Lower leg skin (tissue), 4 donors: ENCODE measurements around the gene DIS3L. TPM values are rescaled to one million over a fixed set of nuclear protein-coding genes. Genes with fewer than 3 reads are reported as not detected.

Experiments used
- DNase-seq, 2 donors: peaks; one replicate each; pipeline ENCODE4 v3.0.0-alpha.2; 2019; ENCODE audit warnings: low spot score in 2 of 2
- H3K4me3 ChIP-seq: fragments of 200-600 bp; sonication (generic); 2 replicates; pipeline ENCODE4 v1.5.1; 2017; ENCODE audit warnings: mild to moderate bottlenecking, low read depth; ENCODE audit not compliant: poor library complexity, severe bottlenecking
- CTCF ChIP-seq, 3 donors: fragments of 450-650 bp; IDR thresholded peaks; one replicate each; pipeline ENCODE4 v1.5.1; 2016; ENCODE audit warnings: antibody characterized with exemption in 3 of 3, mild to moderate bottlenecking in 3 of 3, moderate library complexity in 2 of 3
- POLR2A ChIP-seq, 2 donors: fragments of 450-650 bp; IDR thresholded peaks; one replicate each; pipeline ENCODE4 v1.6.1; 2016 to 2017; ENCODE audit warnings: antibody characterized with exemption in 2 of 2, mild to moderate bottlenecking in 1 of 2, moderate library complexity in 1 of 2
- WGBS, 2 donors: methylation state at CpG; one replicate each; pipeline ENCODE4 v1.1.5; 2018; 5-methylcytosine and 5-hydroxymethylcytosine counted together
- intact Hi-C: fragments of 100-400 bp; cut with DNase I; formaldehyde crosslinking; loops from one replicate; pipeline ENCODE4 v1.15.0; 2023; ENCODE audit warnings: low total_unique reads
- total RNA-seq, 4 donors: library from RNA; depleted of rRNA; stranded (reverse); fragments of >200 nt; gene quantifications; one replicate each; pipeline ENCODE4 v1.1.0, GENCODE V29; 2016

DIS3L gene
- total RNA-seq, 4 donors from 2014 or later = 12.9 to 19.7 (median 17.1) TPM

- TF ChIP-seq CTCF (IDR thresholded peaks at IDR 0.05) (no peak), POLR2A (IDR thresholded peaks at IDR 0.05) (no peak)
- peak overlapping the region; percentile 11 for H3K4me3 ChIP-seq
- no peak for DNase-seq
- WGBS, 2 donors = 4 to 15% methylated on average over 21 to 70 of the region's 72 CpGs
- intact Hi-C loops = no loop called here
These were observed 41.3 kb upstream of the DIS3L start for GRCh38 chr15:66251790-66252684.

- WGBS, 2 donors = 1% methylated on average over 18 to 23 of the region's 64 CpGs
- intact Hi-C loops = no loop called here
- DNase-seq = no peak
- H3K4me3 ChIP-seq = peak overlapping the region; percentile 11
- TF ChIP-seq CTCF (IDR thresholded peaks at IDR 0.05) = no peak
- TF ChIP-seq POLR2A (IDR thresholded peaks at IDR 0.05) = no peak
These were observed 40.5 kb upstream of the DIS3L start for GRCh38 chr15:66252685-66253417.

GRCh38 chr15:66253418-66254088 is 39.8 kb upstream of the DIS3L start, which contains the start of gene MEGF11:
Gene MEGF11, minus strand, starts transcription at chr15:66253750. Its CDS starts 125,347 bp downstream, at chr15:66128403.
- H3K4me3 ChIP-seq = peak within 1 kb of the TSS; percentile 11
- no peak for DNase-seq
- TF ChIP-seq POLR2A (IDR thresholded peaks at IDR 0.05) (no peak), CTCF (IDR thresholded peaks at IDR 0.05) (no peak)
- intact Hi-C loops = no loop called here
- 0 to 1% methylated on average over 43 to 45 of the region's 64 CpGs for WGBS, 2 donors

- DNase-seq = no peak
- WGBS, 2 donors = 17 to 22% methylated on average over 36 of the region's 36 CpGs
- intact Hi-C loops = no loop called here
These were observed 39.0 kb upstream of the DIS3L start for GRCh38 chr15:66254089-66254950.

More at GRCh38 chr15:66254089-66254950, 39.0 kb upstream of the DIS3L start:
- TF ChIP-seq CTCF (IDR thresholded peaks at IDR 0.05) (no peak), POLR2A (IDR thresholded peaks at IDR 0.05) (no peak)
- H3K4me3 ChIP-seq = no peak overlapping the region
